Measurements from ENCODE around the gene CPXM1. TPM values are rescaled to one million over a fixed set of nuclear protein-coding genes. Genes with fewer than 3 reads are reported as not detected.
A peak's percentile ranks its signal among the peaks of the same experiment; 100 is the strongest.

Gene CPXM1
- total RNA-seq, 1 donor from 2014 or later = 19.4 TPM

- H3K27ac ChIP-seq = peak overlapping the region; percentile 57
- DNase-seq (ENCODE audit: extremely low spot score in 2 of 2) = peak; percentile 56 to 82
- no peaks in the 10 kb centered on the region for H3K9me3 ChIP-seq
- no peak overlapping the region for H3K4me3 ChIP-seq
- intact Hi-C loops (cut with DNase I) = no loop called here
- no peak for TF ChIP-seq POLR2AphosphoS5 (IDR thresholded peaks at IDR 0.05; ENCODE audit: insufficient read depth in 1 of 2, low read depth in 1 of 2)
- TF ChIP-seq POLR2A (IDR thresholded peaks at IDR 0.05) = no peak
- no peak for TF ChIP-seq CTCF (IDR thresholded peaks at IDR 0.05)
- H3K4me1 ChIP-seq = peaks cover 49% of the 10 kb centered on the region
- H3K27me3 ChIP-seq = no peaks in the 10 kb centered on the region
- no peaks in the 10 kb centered on the region for H3K36me3 ChIP-seq
Observed at GRCh38 chr20:2817341-2817726, 16.9 kb upstream of the CPXM1 start.

- intact Hi-C loops (cut with DNase I) = no loop called here
- no peak overlapping the region for H3K4me3 ChIP-seq
Observed at GRCh38 chr20:2816583-2817340, 16.3 kb upstream of the CPXM1 start.

GRCh38 chr20:2816030-2816582, 15.7 kb upstream of the CPXM1 start, which contains the start of gene TMEM239:
TMEM239 (plus strand) TSS chr20:2816364; CDS start chr20:2816555, 191 bp downstream.
- H3K4me1 ChIP-seq = peaks cover 38% of the 10 kb centered on the region
- TF ChIP-seq POLR2A (IDR thresholded peaks at IDR 0.05) (no peak), CTCF (IDR thresholded peaks at IDR 0.05) (no peak), POLR2AphosphoS5 (IDR thresholded peaks at IDR 0.05; ENCODE audit: insufficient read depth in 1 of 2, low read depth in 1 of 2) (no peak)
- H3K4me3 ChIP-seq = no peak within 1 kb of the TSS
- H3K27ac ChIP-seq = peak within 1 kb of the TSS; percentile 58
- no peaks in the 10 kb centered on the region for H3K9me3 ChIP-seq
- DNase-seq (ENCODE audit: extremely low spot score in 2 of 2) = peak in 1 of 2 donors; percentile 58
- H3K27me3 ChIP-seq = no peaks in the 10 kb centered on the region
- no peaks in the 10 kb centered on the region for H3K36me3 ChIP-seq
- intact Hi-C loops (cut with DNase I) = no loop called here

More at GRCh38 chr20:2816583-2817340, 16.3 kb upstream of the CPXM1 start:
- H3K4me1 ChIP-seq = peaks cover 44% of the 10 kb centered on the region
- peak overlapping the region; percentile 58 for H3K27ac ChIP-seq
- no peaks in the 10 kb centered on the region for H3K9me3 ChIP-seq
- TF ChIP-seq POLR2AphosphoS5 (IDR thresholded peaks at IDR 0.05; ENCODE audit: insufficient read depth in 1 of 2, low read depth in 1 of 2) = no peak
- TF ChIP-seq CTCF (IDR thresholded peaks at IDR 0.05) = no peak
- no peak for TF ChIP-seq POLR2A (IDR thresholded peaks at IDR 0.05)
- H3K27me3 ChIP-seq = no peaks in the 10 kb centered on the region
- H3K36me3 ChIP-seq = no peaks in the 10 kb centered on the region
- peak; percentile 81 to 87 for DNase-seq (ENCODE audit: extremely low spot score in 2 of 2)

GRCh38 chr20:2815242-2815900, 14.9 kb upstream of the CPXM1 start:
- Histone ChIP-seq H3K4me3 (no peak overlapping the region), H3K4me1 (peaks cover 31% of the 10 kb centered on the region), H3K27me3 (no peaks in the 10 kb centered on the region), H3K36me3 (no peaks in the 10 kb centered on the region), H3K27ac (peak overlapping the region; percentile 58), H3K9me3 (no peaks in the 10 kb centered on the region)
- intact Hi-C loops (cut with DNase I) = no loop called here
- DNase-seq (ENCODE audit: extremely low spot score in 2 of 2) = peak in 1 of 2 donors; percentile 95
- TF ChIP-seq POLR2AphosphoS5 (IDR thresholded peaks at IDR 0.05; ENCODE audit: insufficient read depth in 1 of 2, low read depth in 1 of 2) = no peak
- TF ChIP-seq CTCF (IDR thresholded peaks at IDR 0.05) = no peak
- TF ChIP-seq POLR2A (IDR thresholded peaks at IDR 0.05) = no peak

Data from vagina (tissue), 2 donors.